ENCODE data around the gene JUND. TPM values are rescaled to one million over a fixed set of nuclear protein-coding genes. Genes with fewer than 3 reads are reported as not detected.

The JUND gene
- total RNA-seq, 2 donors from 2014 or later: 112 to 148 TPM

GRCh38 chr19:18279516-18280246 lies 1.7 kb downstream of the JUND start:
- H3K9me3 ChIP-seq (ENCODE audit: control insufficient read depth, low read length): no peaks in the 10 kb centered on the region
- WGBS, 2 experiments (ENCODE audit: insufficient coverage in 1 of 2, insufficient read length in 1 of 2): 0% methylated on average over 10 to 47 of the region's 55 CpGs
- peaks cover 24% of the 10 kb centered on the region for H3K36me3 Mint-ChIP-seq (ENCODE audit: low read depth)
- no peaks in the 10 kb centered on the region for H3K9me3 Mint-ChIP-seq
- peaks cover 27% of the 10 kb centered on the region for H3K36me3 ChIP-seq (ENCODE audit: control insufficient read depth, insufficient read depth, low read length)
- peak overlapping the region; percentile 97 for H3K27ac ChIP-seq (ENCODE audit: low read depth, low read length)
- peak overlapping the region; percentile 89 for H3K4me3 ChIP-seq (ENCODE audit: low read length)
- no peaks in the 10 kb centered on the region for H3K27me3 Mint-ChIP-seq (ENCODE audit: insufficient read depth)
- TF ChIP-seq CTCF (conservative IDR thresholded peaks at IDR 0.05): peak; percentile 99
- H3K9ac ChIP-seq (ENCODE audit: extremely low read depth, low read length, poor library complexity, severe bottlenecking): peak overlapping the region; percentile 100
- H3K4me1 ChIP-seq (ENCODE audit: control insufficient read depth, insufficient read depth, low read length): no peaks in the 10 kb centered on the region
- no peaks in the 10 kb centered on the region for H3K27me3 ChIP-seq (ENCODE audit: control insufficient read depth, insufficient read depth, low read length, poor library complexity, severe bottlenecking)
- peaks cover 18% of the 10 kb centered on the region for H3K4me1 Mint-ChIP-seq
- H3K27ac Mint-ChIP-seq: peak overlapping the region; percentile 99
- DNase-seq: peak; percentile 97
- peak overlapping the region; percentile 97 for H3K4me3 Mint-ChIP-seq

GRCh38 chr19:18279266-18279515 lies 2.2 kb downstream of the JUND start:
- 24 to 44% methylated on average over 3 to 5 of the region's 5 CpGs for WGBS, 2 experiments (ENCODE audit: insufficient coverage in 1 of 2, insufficient read length in 1 of 2)
- no peak for DNase-seq
- Mint-ChIP-seq H3K9me3 (no peaks in the 10 kb centered on the region), H3K27ac (peak overlapping the region; percentile 99), H3K4me3 (peak overlapping the region; percentile 97), H3K27me3 (ENCODE audit: insufficient read depth) (no peaks in the 10 kb centered on the region), H3K4me1 (peaks cover 18% of the 10 kb centered on the region), H3K36me3 (ENCODE audit: low read depth) (peaks cover 29% of the 10 kb centered on the region)
- TF ChIP-seq CTCF (conservative IDR thresholded peaks at IDR 0.05): no peak
- Histone ChIP-seq H3K4me3 (ENCODE audit: low read length) (peak overlapping the region; percentile 89), H3K36me3 (ENCODE audit: control insufficient read depth, insufficient read depth, low read length) (peaks cover 27% of the 10 kb centered on the region), H3K27me3 (ENCODE audit: control insufficient read depth, insufficient read depth, low read length, poor library complexity, severe bottlenecking) (no peaks in the 10 kb centered on the region), H3K9me3 (ENCODE audit: control insufficient read depth, low read length) (no peaks in the 10 kb centered on the region), H3K27ac (ENCODE audit: low read depth, low read length) (peak overlapping the region; percentile 15), H3K9ac (ENCODE audit: extremely low read depth, low read length, poor library complexity, severe bottlenecking) (peak overlapping the region; percentile 100), H3K4me1 (ENCODE audit: control insufficient read depth, insufficient read depth, low read length) (no peaks in the 10 kb centered on the region)

GRCh38 chr19:18278521-18279265 lies 2.7 kb downstream of the JUND start:
- peak overlapping the region; percentile 100 for H3K9ac ChIP-seq (ENCODE audit: extremely low read depth, low read length, poor library complexity, severe bottlenecking)
- H3K27ac Mint-ChIP-seq: peak overlapping the region; percentile 99
- H3K36me3 ChIP-seq (ENCODE audit: control insufficient read depth, insufficient read depth, low read length): peaks cover 27% of the 10 kb centered on the region
- WGBS, 2 experiments (ENCODE audit: insufficient coverage in 1 of 2, insufficient read length in 1 of 2): 85 to 90% methylated on average over 9 to 10 of the region's 10 CpGs
- no peaks in the 10 kb centered on the region for H3K27me3 ChIP-seq (ENCODE audit: control insufficient read depth, insufficient read depth, low read length, poor library complexity, severe bottlenecking)
- peak overlapping the region; percentile 89 for H3K4me3 ChIP-seq (ENCODE audit: low read length)
- peaks cover 29% of the 10 kb centered on the region for H3K36me3 Mint-ChIP-seq (ENCODE audit: low read depth)
- peaks cover 18% of the 10 kb centered on the region for H3K4me1 Mint-ChIP-seq
- DNase-seq: peak; percentile 70
- H3K27ac ChIP-seq (ENCODE audit: low read depth, low read length): peak overlapping the region; percentile 15
- no peaks in the 10 kb centered on the region for H3K27me3 Mint-ChIP-seq (ENCODE audit: insufficient read depth)
- no peaks in the 10 kb centered on the region for H3K9me3 Mint-ChIP-seq
- peak overlapping the region; percentile 97 for H3K4me3 Mint-ChIP-seq
- H3K4me1 ChIP-seq (ENCODE audit: control insufficient read depth, insufficient read depth, low read length): no peaks in the 10 kb centered on the region
- TF ChIP-seq CTCF (conservative IDR thresholded peaks at IDR 0.05): peak; percentile 63
- no peaks in the 10 kb centered on the region for H3K9me3 ChIP-seq (ENCODE audit: control insufficient read depth, low read length)

All from endodermal cell (in vitro differentiated cells).